PC-3 (cell line): ENCODE data around the gene CCDC200.
"Not testable (repeated sequence)": the region's sequence is repeated elsewhere in the genome, so short reads cannot be mapped to it uniquely, and the experiment has no call there.

ENCODE experiments used
- EZH2 ChIP-seq: fragments of 300-600 bp; sonication (generic); IDR thresholded peaks from one replicate; pipeline ENCODE4 v1.6.1; 2017; ENCODE audit warnings: antibody characterized with exemption, mild to moderate bottlenecking, low read length; ENCODE audit not compliant: unreplicated experiment
- TF ChIP-seq, protein P1 (sequence below): fragments of 300-600 bp; sonication (generic); conservative IDR thresholded peaks from 2 replicates; pipeline ENCODE4 v1.5.1; 2017; ENCODE audit warnings: antibody characterized with exemption, low read depth, mild to moderate bottlenecking, low read length

DNA sequence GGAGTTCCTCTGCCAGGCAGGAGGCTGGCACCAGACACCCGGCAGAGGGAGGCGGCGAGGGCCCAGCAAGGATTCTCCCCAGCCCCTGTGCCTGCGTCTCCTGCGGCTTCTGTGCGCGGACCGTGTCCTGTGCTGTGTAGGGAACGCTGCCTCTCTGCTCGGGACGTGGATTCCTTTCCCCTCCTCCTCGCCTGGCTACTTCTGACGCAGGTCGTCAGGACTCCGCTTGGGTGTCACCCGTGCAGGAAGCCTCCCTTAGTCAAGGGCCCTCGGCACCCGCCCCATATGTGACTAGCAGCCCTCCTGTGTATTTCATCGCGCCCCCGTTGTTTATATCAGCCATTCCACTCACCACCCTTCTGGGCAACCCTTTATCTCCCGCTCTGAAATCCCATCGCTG lies 18.0 kb upstream of the CCDC200 start:
- TF ChIP-seq EZH2, result not testable (repeated sequence)
- TF ChIP-seq, protein P1, sequence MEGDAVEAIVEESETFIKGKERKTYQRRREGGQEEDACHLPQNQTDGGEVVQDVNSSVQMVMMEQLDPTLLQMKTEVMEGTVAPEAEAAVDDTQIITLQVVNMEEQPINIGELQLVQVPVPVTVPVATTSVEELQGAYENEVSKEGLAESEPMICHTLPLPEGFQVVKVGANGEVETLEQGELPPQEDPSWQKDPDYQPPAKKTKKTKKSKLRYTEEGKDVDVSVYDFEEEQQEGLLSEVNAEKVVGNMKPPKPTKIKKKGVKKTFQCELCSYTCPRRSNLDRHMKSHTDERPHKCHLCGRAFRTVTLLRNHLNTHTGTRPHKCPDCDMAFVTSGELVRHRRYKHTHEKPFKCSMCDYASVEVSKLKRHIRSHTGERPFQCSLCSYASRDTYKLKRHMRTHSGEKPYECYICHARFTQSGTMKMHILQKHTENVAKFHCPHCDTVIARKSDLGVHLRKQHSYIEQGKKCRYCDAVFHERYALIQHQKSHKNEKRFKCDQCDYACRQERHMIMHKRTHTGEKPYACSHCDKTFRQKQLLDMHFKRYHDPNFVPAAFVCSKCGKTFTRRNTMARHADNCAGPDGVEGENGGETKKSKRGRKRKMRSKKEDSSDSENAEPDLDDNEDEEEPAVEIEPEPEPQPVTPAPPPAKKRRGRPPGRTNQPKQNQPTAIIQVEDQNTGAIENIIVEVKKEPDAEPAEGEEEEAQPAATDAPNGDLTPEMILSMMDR, result not testable (repeated sequence)
